Calu3 (cell line): ENCODE data around the gene GPR180. TPM values are rescaled to one million over a fixed set of nuclear protein-coding genes. Genes with fewer than 3 reads are reported as not detected.

ENCODE experiments used
- BruUV-seq: library from RNA; stranded (reverse); fragments of 400-500 nt; replicated peaks from 2 replicates; lab custom pipeline; 2021; lab: Mats Ljungman, UMichigan
- CTCF ChIA-PET: fragments of 300-600 bp; sonication (Branson Sonifier 250); formaldehyde crosslinking; loops from one replicate; lab custom pipeline; 2022; ENCODE audit warnings: antibody characterized with exemption; lab: Charles Lee
- DNase-seq: peaks from one replicate; pipeline ENCODE4 v3.0.0; 2022
- H3K27ac Mint-ChIP-seq: one replicate; pipeline ENCODE4 v1.8.0; 2022; ENCODE audit warnings: mixed read lengths; ENCODE audit not compliant: unreplicated experiment
- H3K27me3 Mint-ChIP-seq: one replicate; pipeline ENCODE4 v1.8.0; 2022; ENCODE audit warnings: mixed read lengths; ENCODE audit not compliant: unreplicated experiment
- H3K36me3 Mint-ChIP-seq: one replicate; pipeline ENCODE4 v1.8.0; 2022; ENCODE audit warnings: mild to moderate bottlenecking, moderate library complexity, mixed read lengths; ENCODE audit not compliant: insufficient read depth, unreplicated experiment
- H3K4me1 Mint-ChIP-seq: one replicate; pipeline ENCODE4 v1.8.0; 2022; ENCODE audit warnings: mild to moderate bottlenecking, low read depth, mixed read lengths; ENCODE audit not compliant: unreplicated experiment
- H3K4me3 Mint-ChIP-seq: one replicate; pipeline ENCODE4 v1.8.0; 2022; ENCODE audit warnings: mild to moderate bottlenecking, low read depth, moderate library complexity, mixed read lengths; ENCODE audit not compliant: unreplicated experiment
- H3K9me3 Mint-ChIP-seq: one replicate; pipeline ENCODE4 v1.8.0; 2022; ENCODE audit warnings: low read depth, mixed read lengths; ENCODE audit not compliant: unreplicated experiment
- intact Hi-C: fragments of 100-400 bp; cut with micrococcal nuclease; formaldehyde crosslinking; loops from one replicate; pipeline ENCODE4 v1.10.0; 2022; ENCODE audit not compliant: unreplicated experiment
- total RNA-seq: library from RNA; stranded (reverse); gene quantifications from 2 replicates; pipeline ENCODE4 v1.2.3, GENCODE V29; 2022
- TF ChIP-seq, protein P1 (sequence below): fragments of 200-600 bp; IDR thresholded peaks from one replicate; pipeline ENCODE4 v1.8.0; 2022; ENCODE audit warnings: antibody characterized with exemption; ENCODE audit not compliant: unreplicated experiment

Gene GPR180
- total RNA-seq, 1 experiment from 2014 or later: 3.4 TPM

DNA sequence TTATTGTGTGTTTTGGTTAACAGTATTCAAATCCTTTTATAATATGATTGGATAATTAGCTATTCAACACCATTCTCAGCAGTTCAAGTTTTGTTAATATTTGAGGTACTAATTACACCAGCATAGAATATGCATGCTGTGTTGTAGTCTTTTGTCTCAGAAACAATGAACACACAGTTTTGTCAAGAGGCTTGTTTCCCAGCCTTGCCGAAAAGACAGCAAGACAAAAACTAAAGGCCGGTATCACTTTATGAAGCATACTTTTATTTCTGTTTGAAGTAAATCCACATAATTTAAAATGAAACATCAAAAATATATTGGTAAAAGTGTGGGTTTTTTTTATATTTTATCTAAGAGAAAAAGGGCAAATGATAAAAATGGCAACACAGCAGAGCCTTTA is 7.5 kb downstream of the GPR180 start:
- H3K9me3 Mint-ChIP-seq: no peaks in the 10 kb centered on the region

DNA sequence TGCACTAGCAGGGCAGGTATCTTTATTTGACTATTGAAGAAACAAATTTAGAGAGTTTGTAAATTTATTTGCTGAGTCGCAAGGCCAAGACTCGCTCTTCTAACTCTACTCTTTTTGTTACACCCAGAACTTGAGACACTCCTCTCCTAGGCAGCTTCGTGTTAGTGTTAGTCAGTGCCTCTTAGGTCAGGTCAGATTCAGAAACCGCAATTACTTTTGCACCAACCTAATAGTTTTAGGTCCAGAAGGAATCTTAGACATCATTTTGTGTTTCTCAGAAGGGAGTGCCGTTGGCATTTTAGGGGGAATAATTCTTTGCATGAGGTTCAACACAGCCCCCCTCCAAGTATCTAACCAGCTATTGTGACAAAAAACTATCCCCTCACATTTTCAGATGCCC is 8.8 kb downstream of the GPR180 start:
- CTCF ChIA-PET: no interaction called here
- no peak overlapping the region for H3K4me3 Mint-ChIP-seq
- peaks cover 5% of the 10 kb centered on the region for H3K36me3 Mint-ChIP-seq
- no peaks in the 10 kb centered on the region for H3K4me1 Mint-ChIP-seq
- intact Hi-C loops: no loop called here
- H3K27me3 Mint-ChIP-seq: no peaks in the 10 kb centered on the region
- H3K9me3 Mint-ChIP-seq: no peaks in the 10 kb centered on the region
- DNase-seq: no peak
- no TSS peak for BruUV-seq
- H3K27ac Mint-ChIP-seq: no peak overlapping the region
- TF ChIP-seq, protein P1, sequence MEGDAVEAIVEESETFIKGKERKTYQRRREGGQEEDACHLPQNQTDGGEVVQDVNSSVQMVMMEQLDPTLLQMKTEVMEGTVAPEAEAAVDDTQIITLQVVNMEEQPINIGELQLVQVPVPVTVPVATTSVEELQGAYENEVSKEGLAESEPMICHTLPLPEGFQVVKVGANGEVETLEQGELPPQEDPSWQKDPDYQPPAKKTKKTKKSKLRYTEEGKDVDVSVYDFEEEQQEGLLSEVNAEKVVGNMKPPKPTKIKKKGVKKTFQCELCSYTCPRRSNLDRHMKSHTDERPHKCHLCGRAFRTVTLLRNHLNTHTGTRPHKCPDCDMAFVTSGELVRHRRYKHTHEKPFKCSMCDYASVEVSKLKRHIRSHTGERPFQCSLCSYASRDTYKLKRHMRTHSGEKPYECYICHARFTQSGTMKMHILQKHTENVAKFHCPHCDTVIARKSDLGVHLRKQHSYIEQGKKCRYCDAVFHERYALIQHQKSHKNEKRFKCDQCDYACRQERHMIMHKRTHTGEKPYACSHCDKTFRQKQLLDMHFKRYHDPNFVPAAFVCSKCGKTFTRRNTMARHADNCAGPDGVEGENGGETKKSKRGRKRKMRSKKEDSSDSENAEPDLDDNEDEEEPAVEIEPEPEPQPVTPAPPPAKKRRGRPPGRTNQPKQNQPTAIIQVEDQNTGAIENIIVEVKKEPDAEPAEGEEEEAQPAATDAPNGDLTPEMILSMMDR: no peak

More for the DNA sequence above, 7.5 kb downstream of the GPR180 start:
- no peaks in the 10 kb centered on the region for H3K27me3 Mint-ChIP-seq
- H3K27ac Mint-ChIP-seq: no peak overlapping the region
- no peak for DNase-seq
- intact Hi-C loops: no loop called here
- TF ChIP-seq, protein P1: no peak
- no peak overlapping the region for H3K4me3 Mint-ChIP-seq
- H3K4me1 Mint-ChIP-seq: no peaks in the 10 kb centered on the region
- peaks cover 5% of the 10 kb centered on the region for H3K36me3 Mint-ChIP-seq
- CTCF ChIA-PET: no interaction called here
- BruUV-seq: no TSS peak

DNA sequence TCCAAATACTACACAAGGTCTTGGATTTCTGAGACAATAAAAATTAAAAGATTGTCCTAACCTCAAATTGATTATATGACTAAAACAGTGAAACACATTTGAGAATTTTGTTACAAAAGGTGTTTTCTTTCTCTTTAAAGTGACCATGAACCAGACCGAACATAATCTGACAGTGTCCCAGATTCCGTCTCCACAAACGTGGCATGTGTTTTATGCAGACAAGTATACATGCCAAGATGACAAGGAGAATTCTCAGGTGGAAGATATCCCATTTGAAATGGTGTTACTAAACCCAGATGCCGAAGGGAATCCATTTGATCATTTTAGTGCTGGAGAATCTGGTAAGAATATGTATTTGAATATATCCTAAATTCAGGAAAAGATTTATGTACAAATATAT is 10.4 kb downstream of the GPR180 start:
- TF ChIP-seq, protein P1: no peak
- Mint-ChIP-seq H3K9me3 (no peaks in the 10 kb centered on the region), H3K27me3 (no peaks in the 10 kb centered on the region), H3K27ac (no peak overlapping the region), H3K36me3 (peaks cover under 1% of the 10 kb centered on the region), H3K4me3 (no peak overlapping the region), H3K4me1 (no peaks in the 10 kb centered on the region)
- intact Hi-C loops: no loop called here
- no TSS peak for BruUV-seq
- CTCF ChIA-PET: no interaction called here
- no peak for DNase-seq

DNA sequence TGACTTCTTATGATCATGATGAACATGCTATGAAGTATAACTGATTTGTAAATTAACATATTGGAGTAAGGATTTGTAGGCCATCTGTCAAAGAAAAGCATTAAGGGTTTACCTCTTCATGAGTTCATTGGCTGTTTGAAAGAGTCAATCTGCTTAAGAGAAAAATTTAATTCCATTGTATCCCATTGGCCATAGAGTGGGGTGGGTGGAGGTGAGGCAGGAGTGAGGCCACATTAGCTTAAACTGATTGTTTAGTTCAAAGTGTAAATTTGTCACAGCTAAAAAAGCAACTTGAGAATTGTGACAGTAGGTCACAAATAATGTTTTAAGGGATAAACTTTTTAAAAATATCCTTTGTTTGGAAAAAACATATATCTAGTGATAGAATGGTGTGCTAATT is 11.4 kb downstream of the GPR180 start:
- BruUV-seq: no TSS peak
- DNase-seq: no peak
- TF ChIP-seq, protein P1: no peak
- CTCF ChIA-PET: no interaction called here
- intact Hi-C loops: no loop called here
- H3K4me1 Mint-ChIP-seq: no peaks in the 10 kb centered on the region
- no peaks in the 10 kb centered on the region for H3K27me3 Mint-ChIP-seq
- H3K4me3 Mint-ChIP-seq: no peak overlapping the region
- no peak overlapping the region for H3K27ac Mint-ChIP-seq
- H3K9me3 Mint-ChIP-seq: no peaks in the 10 kb centered on the region
- H3K36me3 Mint-ChIP-seq: no peaks in the 10 kb centered on the region
